KMS-11 (cell line): ENCODE results near the gene ATP6V1D.

Experiments used
- H2AFZ ChIP-seq: fragments of 200-600 bp; sonication (generic); 2 replicates; pipeline ENCODE4 v1.6.1; 2016; ENCODE audit warnings: antibody characterized with exemption, mixed run types, low read depth
- H3K27ac ChIP-seq: fragments of 200-600 bp; sonication (generic); 2 replicates; pipeline ENCODE4 v1.6.1; 2016; ENCODE audit warnings: mild to moderate bottlenecking, mixed run types
- H3K27me3 ChIP-seq: fragments of 200-600 bp; sonication (generic); 2 replicates; pipeline ENCODE4 v1.6.1; 2017; ENCODE audit warnings: mild to moderate bottlenecking, low read depth, mixed run types, moderate library complexity; ENCODE audit not compliant: insufficient read depth
- H3K36me3 ChIP-seq: fragments of 200-600 bp; sonication (generic); 2 replicates; pipeline ENCODE4 v1.6.1; 2017; ENCODE audit warnings: mild to moderate bottlenecking, mixed run types; ENCODE audit not compliant: insufficient read depth
- H3K4me1 ChIP-seq: fragments of 200-600 bp; sonication (generic); 2 replicates; pipeline ENCODE4 v1.6.1; 2016; ENCODE audit warnings: mild to moderate bottlenecking, low read depth, mixed run types; ENCODE audit not compliant: poor library complexity, severe bottlenecking
- H3K4me2 ChIP-seq: fragments of 200-600 bp; sonication (generic); 2 replicates; pipeline ENCODE4 v1.7.0; 2016; ENCODE audit warnings: mild to moderate bottlenecking, mixed run types
- H3K4me3 ChIP-seq: fragments of 200-600 bp; sonication (generic); IDR thresholded peaks from 2 replicates; pipeline ENCODE4 v1.6.1; 2017; ENCODE audit warnings: low read depth, low read length, mixed read lengths; ENCODE audit not compliant: insufficient read depth
- H3K79me2 ChIP-seq: fragments of 200-600 bp; sonication (generic); 2 replicates; pipeline ENCODE4 v1.6.1; 2016; ENCODE audit warnings: low read depth, mixed run types; ENCODE audit not compliant: insufficient read depth
- H3K9ac ChIP-seq: fragments of 200-600 bp; sonication (generic); 2 replicates; pipeline ENCODE4 v1.6.1; 2016; ENCODE audit warnings: mild to moderate bottlenecking, mixed run types
- H4K20me1 ChIP-seq: fragments of 200-600 bp; sonication (generic); 2 replicates; pipeline ENCODE4 v1.6.1; 2016; ENCODE audit warnings: mild to moderate bottlenecking, mixed run types; ENCODE audit not compliant: insufficient read depth
- TF ChIP-seq, protein P1 (sequence below): fragments of 200-600 bp; sonication (generic); conservative IDR thresholded peaks from 2 replicates; pipeline ENCODE4 v1.6.1; 2017; ENCODE audit warnings: low read depth, mild to moderate bottlenecking, antibody characterized with exemption, low read length, moderate library complexity, mixed read lengths

ATP6V1D gene

DNA sequence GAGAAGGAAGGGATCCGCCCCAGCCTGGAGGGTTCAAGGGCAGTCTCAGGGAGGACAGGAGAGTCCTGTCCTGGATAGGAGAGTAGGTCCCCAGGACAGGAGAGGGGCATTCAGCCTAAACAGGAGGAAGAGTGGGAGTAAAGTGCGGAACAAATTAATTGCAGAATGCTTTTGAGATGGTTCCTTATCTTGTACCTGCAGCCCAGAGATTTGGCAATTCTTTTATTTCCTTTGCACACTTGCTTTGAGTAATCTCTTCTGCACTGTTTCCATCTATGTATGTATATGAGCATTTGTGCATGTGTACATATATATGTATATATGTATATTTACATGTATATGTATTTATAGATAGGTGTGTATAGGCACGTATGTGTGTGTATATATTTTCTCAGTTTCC lies 29.7 kb upstream of the ATP6V1D start:
- H3K79me2 ChIP-seq: no peaks in the 10 kb centered on the region
- no peaks in the 10 kb centered on the region for H3K27me3 ChIP-seq
- H3K9ac ChIP-seq: no peak overlapping the region
- TF ChIP-seq, protein P1, sequence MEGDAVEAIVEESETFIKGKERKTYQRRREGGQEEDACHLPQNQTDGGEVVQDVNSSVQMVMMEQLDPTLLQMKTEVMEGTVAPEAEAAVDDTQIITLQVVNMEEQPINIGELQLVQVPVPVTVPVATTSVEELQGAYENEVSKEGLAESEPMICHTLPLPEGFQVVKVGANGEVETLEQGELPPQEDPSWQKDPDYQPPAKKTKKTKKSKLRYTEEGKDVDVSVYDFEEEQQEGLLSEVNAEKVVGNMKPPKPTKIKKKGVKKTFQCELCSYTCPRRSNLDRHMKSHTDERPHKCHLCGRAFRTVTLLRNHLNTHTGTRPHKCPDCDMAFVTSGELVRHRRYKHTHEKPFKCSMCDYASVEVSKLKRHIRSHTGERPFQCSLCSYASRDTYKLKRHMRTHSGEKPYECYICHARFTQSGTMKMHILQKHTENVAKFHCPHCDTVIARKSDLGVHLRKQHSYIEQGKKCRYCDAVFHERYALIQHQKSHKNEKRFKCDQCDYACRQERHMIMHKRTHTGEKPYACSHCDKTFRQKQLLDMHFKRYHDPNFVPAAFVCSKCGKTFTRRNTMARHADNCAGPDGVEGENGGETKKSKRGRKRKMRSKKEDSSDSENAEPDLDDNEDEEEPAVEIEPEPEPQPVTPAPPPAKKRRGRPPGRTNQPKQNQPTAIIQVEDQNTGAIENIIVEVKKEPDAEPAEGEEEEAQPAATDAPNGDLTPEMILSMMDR: no peak
- H3K27ac ChIP-seq: no peak overlapping the region
- no peak overlapping the region for H2AFZ ChIP-seq
- H3K4me3 ChIP-seq: no peak overlapping the region
- no peak overlapping the region for H3K4me2 ChIP-seq
- H3K36me3 ChIP-seq: no peaks in the 10 kb centered on the region
- H4K20me1 ChIP-seq: no peaks in the 10 kb centered on the region
- H3K4me1 ChIP-seq: no peaks in the 10 kb centered on the region

DNA sequence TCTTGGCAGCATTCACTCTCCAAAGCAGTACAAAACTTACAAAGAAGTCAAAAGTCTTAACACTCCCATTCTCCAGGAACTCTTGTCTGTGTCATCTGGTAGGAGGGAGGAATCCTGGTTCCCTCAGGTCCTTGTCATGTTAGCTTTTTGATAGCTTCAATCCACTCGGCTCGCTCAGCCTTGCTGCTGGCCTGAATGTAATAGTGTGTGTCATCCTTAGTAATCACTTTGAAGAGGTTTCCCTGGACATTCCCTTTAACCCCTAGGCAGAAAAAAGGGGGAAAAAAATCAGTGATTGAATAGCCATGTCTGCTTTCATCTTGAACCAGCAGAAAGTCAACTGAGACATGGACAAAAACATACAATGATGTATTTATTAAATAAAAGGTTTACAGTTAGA lies 27.6 kb upstream of the ATP6V1D start:
- TF ChIP-seq, protein P1: no peak
- Histone ChIP-seq H3K79me2 (no peaks in the 10 kb centered on the region), H3K27ac (no peak overlapping the region), H3K9ac (no peak overlapping the region), H3K36me3 (peaks cover 16% of the 10 kb centered on the region; the same call in 1 of the 2 replicates), H3K4me2 (no peak overlapping the region), H2AFZ (no peak overlapping the region), H4K20me1 (no peaks in the 10 kb centered on the region), H3K27me3 (no peaks in the 10 kb centered on the region), H3K4me1 (no peaks in the 10 kb centered on the region), H3K4me3 (no peak overlapping the region)

DNA sequence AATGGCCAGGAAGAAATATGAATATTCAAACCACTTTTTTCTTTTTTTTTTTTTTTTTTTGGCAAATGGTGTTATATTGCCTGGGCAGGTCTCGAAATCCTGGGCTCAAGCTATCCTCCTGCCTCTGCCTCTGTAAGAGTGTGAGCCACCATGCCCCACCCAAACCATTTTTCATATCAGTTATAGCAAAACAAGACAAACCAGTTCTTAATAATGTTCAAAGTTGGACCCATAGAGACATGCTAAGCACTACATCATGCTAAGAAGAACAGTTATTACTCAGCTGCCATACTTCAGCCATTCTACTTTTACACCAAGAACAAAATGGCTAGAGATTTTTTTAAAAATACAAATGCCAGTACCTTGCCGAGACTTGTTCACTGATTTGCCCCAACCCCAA lies 26.0 kb upstream of the ATP6V1D start:
- no peak overlapping the region for H2AFZ ChIP-seq
- H3K9ac ChIP-seq: no peak overlapping the region
- peaks cover 16% of the 10 kb centered on the region; the same call in 1 of the 2 replicates for H3K36me3 ChIP-seq
- H3K4me2 ChIP-seq: no peak overlapping the region
- H3K27me3 ChIP-seq: no peaks in the 10 kb centered on the region
- no peak overlapping the region for H3K4me3 ChIP-seq
- no peaks in the 10 kb centered on the region for H3K4me1 ChIP-seq
- no peaks in the 10 kb centered on the region for H4K20me1 ChIP-seq
- TF ChIP-seq, protein P1: no peak
- no peak overlapping the region for H3K27ac ChIP-seq
- H3K79me2 ChIP-seq: no peaks in the 10 kb centered on the region

DNA sequence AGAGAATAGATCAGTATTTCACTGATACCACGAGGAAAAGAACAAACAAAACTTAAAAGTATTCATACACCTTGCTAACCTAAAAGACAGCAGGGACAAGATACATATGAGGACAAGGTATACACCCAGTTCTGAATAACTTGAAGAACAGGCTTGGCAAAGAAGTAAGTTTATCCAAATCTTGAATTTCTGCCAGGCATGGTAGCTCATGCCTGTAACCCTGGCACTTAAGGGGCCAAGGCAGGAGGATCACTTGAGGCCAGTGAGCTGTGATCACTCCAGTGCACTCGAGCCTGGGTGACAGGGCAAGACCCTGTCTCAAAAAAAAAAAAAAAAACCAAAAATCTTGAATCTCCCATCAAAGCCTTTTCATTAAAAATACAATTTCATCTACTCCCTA lies 25.5 kb upstream of the ATP6V1D start:
- Histone ChIP-seq H3K27me3 (no peaks in the 10 kb centered on the region), H2AFZ (no peak overlapping the region), H3K4me3 (no peak overlapping the region), H3K9ac (no peak overlapping the region), H3K36me3 (peaks cover 16% of the 10 kb centered on the region; the same call in 1 of the 2 replicates), H3K27ac (no peak overlapping the region), H4K20me1 (no peaks in the 10 kb centered on the region), H3K4me1 (no peaks in the 10 kb centered on the region), H3K4me2 (no peak overlapping the region), H3K79me2 (no peaks in the 10 kb centered on the region)
- TF ChIP-seq, protein P1: no peak
